GM12878 (cell line): Measurements from ENCODE around the gene RADIL. TPM values are rescaled to one million over a fixed set of nuclear protein-coding genes. Genes with fewer than 3 reads are reported as not detected.

Source experiments
- ATAC-seq: fragments of 200-7000 bp; cut with Tn5 transposase; 3 replicates; pipeline ENCODE4 v1.9.1; 2020; ENCODE audit warnings: mild to moderate bottlenecking, moderate library complexity
- BruUV-seq: library from RNA; stranded (reverse); fragments of 400-500 nt; replicated peaks from 2 replicates; lab custom pipeline; 2021; lab: Mats Ljungman, UMichigan
- CTCF ChIA-PET: fragments of 300-600 bp; sonication (Branson Sonifier 250); formaldehyde crosslinking; extraction: SDS; loops from one replicate; lab custom pipeline; 2021; ENCODE audit warnings: inconsistent platforms; lab: Yijun Ruan, JAX
- POLR2A ChIA-PET: fragments of 350-600 bp; formaldehyde crosslinking; extraction: SDS; loops from one replicate; lab custom pipeline; 2021; ENCODE audit warnings: inconsistent platforms; lab: Charles Lee
- RAD21 ChIA-PET: fragments of 300-600 bp; sonication (Branson Sonifier 250); formaldehyde crosslinking; loops from one replicate; lab custom pipeline; 2023; ENCODE audit warnings: antibody characterized with exemption; ENCODE audit not compliant: unreplicated experiment; lab: Charles Lee
- SMC1A ChIA-PET: fragments of 300-600 bp; sonication (Branson Sonifier 250); formaldehyde crosslinking; loops from one replicate; lab custom pipeline; 2023; ENCODE audit not compliant: unreplicated experiment, uncharacterized antibody; lab: Charles Lee
- DNase-seq: peaks from one replicate; pipeline ENCODE4 v3.0.0-alpha.2; 2011; ENCODE audit warnings: low read depth, low spot score
- FAIRE-seq: peaks from 3 replicates; lab custom pipeline; 2011; peaks lifted over from hg19 to GRCh38; lab: Jason Lieb, UNC
- H2AFZ ChIP-seq: 2 replicates; pipeline ENCODE4 v1.6.0; 2011; ENCODE audit warnings: low read depth, low read length, control low read depth; ENCODE audit not compliant: control insufficient read depth
- H3K27ac ChIP-seq: 2 replicates; pipeline ENCODE4 v1.5.1; 2011; ENCODE audit warnings: control low read depth; ENCODE audit not compliant: control insufficient read depth, insufficient read depth
- H3K27me3 ChIP-seq, 2 experiments: replicated peaks in 1 of 2; 2 replicates each; pipeline versions ENCODE4 v1.6.0 to v1.6.1; 2011; ENCODE audit warnings: low read length in 1 of 2; ENCODE audit not compliant: control insufficient read depth in 2 of 2, insufficient read depth in 2 of 2
- H3K36me3 ChIP-seq, 2 experiments: 2 replicates each; pipeline ENCODE4 v1.5.1; 2011; ENCODE audit warnings: low read length in 1 of 2; ENCODE audit not compliant: control insufficient read depth in 2 of 2, insufficient read depth in 2 of 2
- H3K4me1 ChIP-seq: 2 replicates; pipeline ENCODE4 v1.6.1; 2011; ENCODE audit warnings: mild to moderate bottlenecking, low read length, moderate library complexity, mixed read lengths; ENCODE audit not compliant: control insufficient read depth, insufficient read depth
- H3K4me2 ChIP-seq: 2 replicates; pipeline ENCODE4 v1.6.0; 2011; ENCODE audit warnings: control low read depth; ENCODE audit not compliant: control insufficient read depth, insufficient read depth
- H3K4me3 ChIP-seq: fragments of 200-600 bp; sonication (generic); 2 replicates; pipeline ENCODE4 v1.5.1; 2016
- H3K79me2 ChIP-seq: 2 replicates; pipeline ENCODE4 v1.6.0; 2011; ENCODE audit warnings: low read length; ENCODE audit not compliant: control insufficient read depth, insufficient read depth
- H3K9ac ChIP-seq: 2 replicates; pipeline ENCODE4 v1.8.0; 2011; ENCODE audit warnings: low read length, control low read depth, mixed read lengths; ENCODE audit not compliant: control insufficient read depth, insufficient read depth
- H3K9me3 ChIP-seq: replicated peaks from 3 replicates; pipeline ENCODE4 v1.5.1; 2011; ENCODE audit warnings: mild to moderate bottlenecking, low read length; ENCODE audit not compliant: control insufficient read depth, insufficient read depth
- H4K20me1 ChIP-seq: 2 replicates; pipeline ENCODE4 v1.6.0; 2011; ENCODE audit not compliant: control insufficient read depth, insufficient read depth
- FOXK2 ChIP-seq: fragments of 450-650 bp; IDR thresholded peaks from 2 replicates; pipeline ENCODE4 v1.6.1; 2017; ENCODE audit warnings: mild to moderate bottlenecking, moderate library complexity
- IRF4 ChIP-seq: IDR thresholded peaks from 2 replicates; pipeline ENCODE4 v1.6.1; 2011; ENCODE audit warnings: low read depth, low read length
- RAD51 ChIP-seq: fragments of 450-650 bp; IDR thresholded peaks from 2 replicates; pipeline ENCODE4 v1.6.1; 2016; ENCODE audit warnings: moderate library complexity, mild to moderate bottlenecking, inconsistent platforms
- SMAD5 ChIP-seq: IDR thresholded peaks from 2 replicates; pipeline ENCODE4 v1.6.1; 2016; ENCODE audit warnings: antibody characterized with exemption, low read depth
- TCF7 ChIP-seq: IDR thresholded peaks from 2 replicates; pipeline ENCODE4 v1.6.1; 2014; ENCODE audit warnings: antibody characterized with exemption, borderline replicate concordance
- ZNF207 ChIP-seq: fragments of 450-650 bp; IDR thresholded peaks from 2 replicates; pipeline ENCODE4 v1.6.1; 2014; ENCODE audit warnings: antibody characterized with exemption, mild to moderate bottlenecking, borderline replicate concordance
- ZNF24 ChIP-seq: fragments of 450-650 bp; IDR thresholded peaks from 2 replicates; pipeline ENCODE4 v1.6.1; 2017; ENCODE audit warnings: antibody characterized with exemption, mild to moderate bottlenecking
- WGBS: methylation state at CpG from one replicate; pipeline ENCODE4 v1.1.6; 2016; ENCODE audit warnings: low lambda C conversion rate; ENCODE audit not compliant: insufficient replicate concordance, insufficient coverage; ENCODE audit errors: missing lambda C conversion rate; 5-methylcytosine and 5-hydroxymethylcytosine counted together
- in situ Hi-C: fragments of 300-500 bp; cut with MboI; formaldehyde crosslinking; loops from 9 replicates; pipeline ENCODE4 v1.14.3; 2018; ENCODE audit warnings: mixed read lengths
- intact Hi-C: fragments of 100-400 bp; cut with micrococcal nuclease; formaldehyde crosslinking; loops from one replicate; pipeline ENCODE4 v1.14.2; 2022; ENCODE audit not compliant: unreplicated experiment
- polyA plus RNA-seq, 11 experiments: library from polyadenylated mRNA; depleted of rRNA in 4 of 11; unstranded in 6 of 11; stranded (reverse) in 5 of 11; fragments of >200 nt; fragmentation: Nextera tagmentation in 4 of 11; fragmentation: Illumina TruSeq in 1 of 11; extraction: Ambion mirVana in 4 of 11; extraction: Trizol in 1 of 11; gene quantifications; 1 replicate in 1 of 11; 2 replicates in 10 of 11; pipeline versions ENCODE4 v1.2.1 to v1.2.3, GENCODE V29; 2011 to 2016; ENCODE audit warnings: inconsistent platforms in 2 of 11, missing spikeins in 2 of 11, low read depth in 1 of 11
- total RNA-seq, 4 experiments: library from RNA; depleted of rRNA in 3 of 4; stranded (reverse); fragments of >200 nt in 3 of 4; fragmentation: Illumina TruSeq in 1 of 4; extraction: Trizol in 1 of 4; gene quantifications; 2 replicates each; pipeline versions ENCODE4 v1.2.1 to v1.2.3, GENCODE V29; 2013 to 2021
- TF ChIP-seq, protein P1 (sequence below): fragments of 450-650 bp; IDR thresholded peaks from 2 replicates; pipeline ENCODE4 v1.6.1; 2017; ENCODE audit warnings: mild to moderate bottlenecking, moderate library complexity
- TF ChIP-seq, protein P2 (sequence below): fragments of 450-650 bp; IDR thresholded peaks from 2 replicates; pipeline ENCODE4 v1.6.1; 2016; ENCODE audit warnings: mild to moderate bottlenecking
- TF ChIP-seq, protein P3 (sequence below): fragments of 450-650 bp; IDR thresholded peaks from 2 replicates; pipeline ENCODE4 v1.6.1; 2014; ENCODE audit warnings: mild to moderate bottlenecking
- TF ChIP-seq, protein P4 (sequence below): IDR thresholded peaks from 2 replicates; pipeline ENCODE4 v1.6.1; 2011; ENCODE audit warnings: low read depth, mild to moderate bottlenecking, low read length, moderate library complexity, borderline replicate concordance; ENCODE audit errors: extremely low read depth
- TF ChIP-seq, protein P5 (sequence below): fragments of 450-650 bp; IDR thresholded peaks from 2 replicates; pipeline ENCODE4 v1.6.1; 2018; ENCODE audit warnings: borderline replicate concordance, mild to moderate bottlenecking; ENCODE audit not compliant: partially characterized antibody

The RADIL gene
- total and polyA plus RNA-seq, 10 of the 15 experiments (the other 5 are each of a cell fraction or from before 2014, with no cell fraction given), result 0.05 to 0.06 TPM; not detected in 8

DNA sequence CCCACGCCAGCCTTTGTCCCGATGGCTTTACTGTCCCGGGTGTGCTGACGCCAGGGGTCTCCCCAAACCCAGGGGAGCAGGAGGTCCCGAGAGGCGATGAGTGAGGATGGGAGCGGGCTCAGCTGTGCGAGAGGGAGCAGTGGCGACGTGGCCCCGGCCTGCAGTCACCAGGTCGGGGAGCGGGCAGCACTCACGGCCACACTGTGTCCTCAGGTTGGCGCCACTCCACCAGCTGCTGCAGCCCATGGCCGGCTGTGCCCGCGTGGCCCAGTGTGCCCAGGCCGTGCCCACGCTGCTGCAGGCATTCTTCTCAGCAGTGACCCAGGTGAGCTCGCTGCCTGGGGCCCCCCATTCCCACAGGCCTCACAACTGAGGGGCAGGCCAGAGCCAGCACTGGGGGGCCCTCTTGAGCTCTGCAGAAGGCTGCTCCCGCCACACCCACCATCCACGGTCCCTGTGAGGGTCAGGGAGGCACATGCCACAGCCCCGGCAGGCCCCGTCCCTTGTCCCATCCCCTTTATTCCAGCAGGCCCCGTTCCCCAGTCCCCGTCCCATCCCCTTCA is 94.8 kb downstream of the RADIL start (continued):
- TF ChIP-seq, protein P1, sequence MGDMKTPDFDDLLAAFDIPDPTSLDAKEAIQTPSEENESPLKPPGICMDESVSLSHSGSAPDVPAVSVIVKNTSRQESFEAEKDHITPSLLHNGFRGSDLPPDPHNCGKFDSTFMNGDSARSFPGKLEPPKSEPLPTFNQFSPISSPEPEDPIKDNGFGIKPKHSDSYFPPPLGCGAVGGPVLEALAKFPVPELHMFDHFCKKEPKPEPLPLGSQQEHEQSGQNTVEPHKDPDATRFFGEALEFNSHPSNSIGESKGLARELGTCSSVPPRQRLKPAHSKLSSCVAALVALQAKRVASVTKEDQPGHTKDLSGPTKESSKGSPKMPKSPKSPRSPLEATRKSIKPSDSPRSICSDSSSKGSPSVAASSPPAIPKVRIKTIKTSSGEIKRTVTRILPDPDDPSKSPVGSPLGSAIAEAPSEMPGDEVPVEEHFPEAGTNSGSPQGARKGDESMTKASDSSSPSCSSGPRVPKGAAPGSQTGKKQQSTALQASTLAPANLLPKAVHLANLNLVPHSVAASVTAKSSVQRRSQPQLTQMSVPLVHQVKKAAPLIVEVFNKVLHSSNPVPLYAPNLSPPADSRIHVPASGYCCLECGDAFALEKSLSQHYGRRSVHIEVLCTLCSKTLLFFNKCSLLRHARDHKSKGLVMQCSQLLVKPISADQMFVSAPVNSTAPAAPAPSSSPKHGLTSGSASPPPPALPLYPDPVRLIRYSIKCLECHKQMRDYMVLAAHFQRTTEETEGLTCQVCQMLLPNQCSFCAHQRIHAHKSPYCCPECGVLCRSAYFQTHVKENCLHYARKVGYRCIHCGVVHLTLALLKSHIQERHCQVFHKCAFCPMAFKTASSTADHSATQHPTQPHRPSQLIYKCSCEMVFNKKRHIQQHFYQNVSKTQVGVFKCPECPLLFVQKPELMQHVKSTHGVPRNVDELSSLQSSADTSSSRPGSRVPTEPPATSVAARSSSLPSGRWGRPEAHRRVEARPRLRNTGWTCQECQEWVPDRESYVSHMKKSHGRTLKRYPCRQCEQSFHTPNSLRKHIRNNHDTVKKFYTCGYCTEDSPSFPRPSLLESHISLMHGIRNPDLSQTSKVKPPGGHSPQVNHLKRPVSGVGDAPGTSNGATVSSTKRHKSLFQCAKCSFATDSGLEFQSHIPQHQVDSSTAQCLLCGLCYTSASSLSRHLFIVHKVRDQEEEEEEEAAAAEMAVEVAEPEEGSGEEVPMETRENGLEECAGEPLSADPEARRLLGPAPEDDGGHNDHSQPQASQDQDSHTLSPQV, result no peak
- TF ChIP-seq TCF7, result no peak

DNA sequence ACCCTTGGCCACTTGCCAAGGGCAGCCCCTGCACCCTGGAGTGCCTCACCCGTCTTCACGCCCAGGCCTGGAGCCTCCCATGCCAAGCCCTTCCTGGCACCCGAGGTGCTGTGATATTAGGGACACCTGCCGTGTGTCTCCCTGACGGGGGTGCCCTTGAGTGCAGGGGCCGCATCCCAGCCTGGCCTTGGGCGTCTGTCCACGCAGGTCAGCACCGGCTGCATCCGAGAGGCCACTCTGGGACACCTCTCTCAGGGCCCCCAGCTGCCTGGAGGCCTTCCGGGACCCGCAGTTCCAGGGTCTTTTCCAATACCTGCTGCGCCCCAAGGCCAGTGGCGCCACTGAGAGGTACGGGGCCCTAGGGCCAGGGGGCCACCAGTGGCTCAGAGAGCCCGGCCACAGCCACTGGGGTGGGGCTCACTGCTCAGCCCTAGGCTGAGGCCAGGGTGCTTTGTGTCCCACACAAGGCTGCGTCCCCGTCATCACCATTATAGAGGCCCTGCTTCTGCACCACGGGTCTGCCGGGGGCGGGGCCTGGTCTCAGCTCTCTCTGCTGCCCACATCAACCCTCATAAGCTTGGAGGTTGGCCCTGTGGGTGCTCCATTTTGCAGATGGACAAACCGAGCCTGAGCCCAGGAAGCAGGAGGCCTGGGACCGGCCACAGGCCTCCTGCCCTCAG is 95.4 kb downstream of the RADIL start:
- DNase-seq (no peak), FAIRE-seq (no peak), ATAC-seq (no peak)
- H3K4me1 ChIP-seq, result no peaks in the 10 kb centered on the region
- H3K4me3 ChIP-seq, result no peak overlapping the region
- no peaks in the 10 kb centered on the region for H3K27me3 ChIP-seq
- SMC1A ChIA-PET, result no interaction called here
- H3K9me3 ChIP-seq, result no peaks in the 10 kb centered on the region; the same call in 2 of the 3 replicates
- WGBS, result 92% methylated on average over 23 of the region's 23 CpGs
- no peaks in the 10 kb centered on the region for H4K20me1 ChIP-seq
- intact Hi-C loops, result no loop called here
- H3K79me2 ChIP-seq, result no peaks in the 10 kb centered on the region
- RAD21 ChIA-PET, result no interaction called here
- no peak overlapping the region for H3K9ac ChIP-seq
- peaks cover 4 to 31% of the 10 kb centered on the region in 2 experiments; a peak in 3 of 4 replicates for H3K36me3 ChIP-seq
- no peak overlapping the region for H3K4me2 ChIP-seq
- BruUV-seq, result no TSS peak
- TF ChIP-seq RAD51 (no peak), IRF4 (no peak), ZNF24 (no peak), ZNF207 (no peak), SMAD5 (no peak), FOXK2 (no peak)
- TF ChIP-seq, protein P2, sequence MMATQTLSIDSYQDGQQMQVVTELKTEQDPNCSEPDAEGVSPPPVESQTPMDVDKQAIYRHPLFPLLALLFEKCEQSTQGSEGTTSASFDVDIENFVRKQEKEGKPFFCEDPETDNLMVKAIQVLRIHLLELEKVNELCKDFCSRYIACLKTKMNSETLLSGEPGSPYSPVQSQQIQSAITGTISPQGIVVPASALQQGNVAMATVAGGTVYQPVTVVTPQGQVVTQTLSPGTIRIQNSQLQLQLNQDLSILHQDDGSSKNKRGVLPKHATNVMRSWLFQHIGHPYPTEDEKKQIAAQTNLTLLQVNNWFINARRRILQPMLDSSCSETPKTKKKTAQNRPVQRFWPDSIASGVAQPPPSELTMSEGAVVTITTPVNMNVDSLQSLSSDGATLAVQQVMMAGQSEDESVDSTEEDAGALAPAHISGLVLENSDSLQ, result no peak
- TF ChIP-seq, protein P3, sequence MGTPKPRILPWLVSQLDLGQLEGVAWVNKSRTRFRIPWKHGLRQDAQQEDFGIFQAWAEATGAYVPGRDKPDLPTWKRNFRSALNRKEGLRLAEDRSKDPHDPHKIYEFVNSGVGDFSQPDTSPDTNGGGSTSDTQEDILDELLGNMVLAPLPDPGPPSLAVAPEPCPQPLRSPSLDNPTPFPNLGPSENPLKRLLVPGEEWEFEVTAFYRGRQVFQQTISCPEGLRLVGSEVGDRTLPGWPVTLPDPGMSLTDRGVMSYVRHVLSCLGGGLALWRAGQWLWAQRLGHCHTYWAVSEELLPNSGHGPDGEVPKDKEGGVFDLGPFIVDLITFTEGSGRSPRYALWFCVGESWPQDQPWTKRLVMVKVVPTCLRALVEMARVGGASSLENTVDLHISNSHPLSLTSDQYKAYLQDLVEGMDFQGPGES, result no peak
- TF ChIP-seq, protein P4, sequence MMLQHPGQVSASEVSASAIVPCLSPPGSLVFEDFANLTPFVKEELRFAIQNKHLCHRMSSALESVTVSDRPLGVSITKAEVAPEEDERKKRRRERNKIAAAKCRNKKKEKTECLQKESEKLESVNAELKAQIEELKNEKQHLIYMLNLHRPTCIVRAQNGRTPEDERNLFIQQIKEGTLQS, result no peak
- TF ChIP-seq, protein P5, sequence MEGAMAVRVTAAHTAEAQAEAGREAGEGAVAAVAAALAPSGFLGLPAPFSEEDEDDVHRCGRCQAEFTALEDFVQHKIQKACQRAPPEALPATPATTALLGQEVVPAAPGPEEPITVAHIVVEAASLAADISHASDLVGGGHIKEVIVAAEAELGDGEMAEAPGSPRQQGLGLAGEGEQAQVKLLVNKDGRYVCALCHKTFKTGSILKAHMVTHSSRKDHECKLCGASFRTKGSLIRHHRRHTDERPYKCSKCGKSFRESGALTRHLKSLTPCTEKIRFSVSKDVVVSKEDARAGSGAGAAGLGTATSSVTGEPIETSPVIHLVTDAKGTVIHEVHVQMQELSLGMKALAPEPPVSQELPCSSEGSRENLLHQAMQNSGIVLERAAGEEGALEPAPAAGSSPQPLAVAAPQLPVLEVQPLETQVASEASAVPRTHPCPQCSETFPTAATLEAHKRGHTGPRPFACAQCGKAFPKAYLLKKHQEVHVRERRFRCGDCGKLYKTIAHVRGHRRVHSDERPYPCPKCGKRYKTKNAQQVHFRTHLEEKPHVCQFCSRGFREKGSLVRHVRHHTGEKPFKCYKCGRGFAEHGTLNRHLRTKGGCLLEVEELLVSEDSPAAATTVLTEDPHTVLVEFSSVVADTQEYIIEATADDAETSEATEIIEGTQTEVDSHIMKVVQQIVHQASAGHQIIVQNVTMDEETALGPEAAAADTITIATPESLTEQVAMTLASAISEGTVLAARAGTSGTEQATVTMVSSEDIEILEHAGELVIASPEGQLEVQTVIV, result no peak
- H2AFZ ChIP-seq, result no peak overlapping the region
- POLR2A ChIA-PET, result no interaction called here
- CTCF ChIA-PET, result no interaction called here
- in situ Hi-C loops, result no loop called here
- H3K27ac ChIP-seq, result no peak overlapping the region
